Midbrain (tissue), 1 donor: ENCODE results near the gene C17orf75.
"Not testable (repeated sequence)": the region's sequence is repeated elsewhere in the genome, so short reads cannot be mapped to it uniquely, and the experiment has no call there.

Source experiments
- DNase-seq: peaks from one replicate; lab custom pipeline; 2025; lab: John Stamatoyannopoulos, UW

Gene C17orf75

DNA sequence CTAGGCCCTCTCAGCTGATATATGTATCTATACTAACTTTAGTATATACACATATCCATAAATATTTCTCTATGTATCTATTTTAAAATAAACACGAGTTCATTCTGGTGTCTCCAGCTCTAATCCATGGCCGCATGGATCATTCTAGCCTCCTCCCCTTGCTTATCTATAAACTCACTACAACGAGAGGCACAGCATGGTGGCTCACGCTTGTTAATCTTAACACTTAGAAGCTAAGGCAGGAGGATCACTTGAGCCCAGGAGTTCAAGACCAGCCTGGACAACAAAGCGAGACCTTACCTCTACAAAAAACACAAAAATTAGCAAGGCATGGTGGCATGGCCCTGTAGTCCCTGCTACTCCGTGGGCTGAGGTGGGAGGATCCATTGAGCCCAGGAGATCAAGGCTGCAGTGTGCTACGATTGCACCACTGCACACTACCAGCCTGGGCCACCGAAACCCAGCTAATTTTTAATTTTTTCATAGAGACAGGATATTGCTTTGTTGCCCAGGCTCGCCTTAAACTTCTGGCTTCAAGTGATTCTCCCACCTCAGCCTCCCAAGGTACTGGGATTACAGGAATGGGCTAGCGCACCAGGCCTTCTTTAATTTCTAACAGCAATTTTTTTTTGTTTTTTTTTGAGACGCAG, 4.1 kb upstream of the C17orf75 start:
- no peak for DNase-seq

GRCh38 chr17:32342603-32343325, 791 bp upstream of the C17orf75 start:
- no peak for DNase-seq

DNA sequence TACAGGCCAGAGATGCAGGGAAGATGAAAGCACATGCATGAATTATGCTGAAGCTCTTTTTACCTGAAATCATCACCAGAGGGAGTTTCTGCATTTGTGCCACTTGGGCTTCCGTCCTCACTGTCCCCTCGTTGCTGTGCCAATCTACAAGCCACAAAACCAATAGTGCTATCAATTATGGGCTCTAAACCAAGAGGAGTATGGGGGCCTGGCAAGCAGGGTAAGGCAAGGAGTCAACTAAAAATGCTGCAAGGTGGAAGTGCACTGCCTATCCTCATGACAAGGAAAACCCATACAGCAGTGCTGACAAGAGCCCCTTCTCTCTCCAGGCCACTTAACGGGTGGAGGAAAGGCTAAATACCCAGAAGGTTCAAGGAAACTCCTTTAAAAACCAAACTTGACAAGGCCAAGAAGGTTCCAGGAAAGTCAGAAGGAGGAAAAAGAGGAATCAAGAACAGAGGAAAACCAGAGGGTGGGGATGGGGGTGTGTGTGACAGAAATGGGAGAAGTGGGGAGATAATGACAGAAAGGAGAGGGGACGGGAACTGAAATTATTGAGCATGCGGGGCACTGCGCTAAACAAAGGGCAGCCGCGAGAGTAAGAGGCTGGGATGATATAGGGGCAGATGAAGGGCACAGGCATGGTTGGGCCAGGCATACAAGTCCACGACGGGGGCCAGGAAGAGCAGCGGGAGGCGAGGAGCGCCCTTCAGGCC, 674 bp downstream of the C17orf75 start:
- DNase-seq, result no peak

DNA sequence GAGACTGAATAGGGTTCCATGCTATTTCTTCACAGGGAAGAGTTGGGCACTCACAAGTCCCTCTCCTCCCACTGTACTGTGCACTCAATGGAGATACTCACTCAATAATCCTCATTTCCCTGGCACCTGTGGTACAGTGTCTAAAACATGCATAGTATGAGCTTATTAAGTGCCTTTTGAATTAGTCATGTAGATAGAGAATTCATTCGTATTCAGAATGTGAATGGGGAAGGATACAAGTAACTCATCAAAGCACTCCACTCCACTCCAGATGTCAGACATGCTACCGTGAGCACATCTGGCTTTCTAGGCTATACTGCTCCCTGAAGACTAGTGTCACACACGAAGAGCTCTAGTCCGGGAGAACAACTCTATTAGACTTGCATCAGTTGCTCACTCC, 6.3 kb downstream of the C17orf75 start:
- no peak for DNase-seq

DNA sequence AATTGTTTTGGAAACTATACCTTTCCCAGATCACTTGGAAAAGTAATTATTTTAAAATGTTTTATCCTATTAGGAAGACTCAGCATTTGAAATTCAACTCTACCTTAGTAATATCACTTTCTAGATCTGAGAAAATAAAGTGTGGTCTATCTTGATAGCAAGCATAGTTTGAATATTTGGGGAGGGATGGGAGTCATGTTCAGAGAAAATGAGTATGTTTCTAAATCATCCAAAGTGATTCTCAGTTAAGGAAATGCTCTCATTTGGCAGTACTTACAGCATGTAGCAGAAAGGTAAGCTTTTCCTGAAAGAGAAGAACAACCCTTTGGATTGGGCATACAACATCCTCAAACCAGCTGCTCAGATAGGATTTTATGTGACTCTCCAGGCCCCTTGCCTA, 6.9 kb downstream of the C17orf75 start:
- no peak for DNase-seq

DNA sequence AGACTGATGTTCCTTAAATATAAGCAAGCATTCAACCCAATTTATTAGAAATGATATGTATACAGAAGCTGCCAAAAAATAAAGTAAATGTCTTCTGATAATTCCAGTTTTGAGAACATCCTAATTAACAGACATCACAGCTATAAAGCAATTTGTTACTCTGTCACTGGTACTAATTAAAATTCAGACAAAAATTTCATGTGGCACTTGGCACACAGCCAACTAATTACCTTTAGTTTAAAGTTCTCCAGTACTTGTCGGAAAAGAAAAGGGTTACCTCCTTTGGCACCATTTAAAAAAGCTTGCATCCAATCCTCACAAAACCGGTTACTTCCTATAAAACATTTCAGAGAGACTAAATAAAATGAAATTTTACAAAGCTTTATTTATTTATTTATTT, 8.8 kb downstream of the C17orf75 start:
- DNase-seq, result no peak

GRCh38 chr17:32331243-32332040, 10.5 kb downstream of the C17orf75 start:
- DNase-seq, result no peak

DNA sequence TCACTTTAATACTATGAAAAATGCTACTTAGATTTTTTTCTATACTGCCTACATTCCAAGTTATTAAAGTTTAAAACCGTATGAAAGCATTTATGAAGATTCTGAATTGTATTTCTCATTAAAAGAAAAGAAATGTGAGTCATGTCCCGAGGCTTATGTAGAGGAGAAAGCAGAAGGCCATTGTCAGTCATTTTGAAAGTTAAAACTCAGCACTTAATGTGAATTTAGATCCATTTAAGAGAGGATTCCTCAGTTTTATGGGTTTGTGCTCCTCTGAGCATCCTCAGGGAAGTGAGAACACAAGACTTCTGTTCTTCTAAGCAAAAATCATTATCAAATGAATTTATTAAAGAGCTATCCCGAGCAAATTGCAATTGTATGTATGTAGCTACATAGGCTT, 11.8 kb downstream of the C17orf75 start:
- no peak for DNase-seq

- no peak for DNase-seq
Observed at GRCh38 chr17:32327911-32328310, 14.1 kb downstream of the C17orf75 start.

GRCh38 chr17:32323811-32324491, 18.0 kb downstream of the C17orf75 start:
- peak; percentile 14 for DNase-seq

DNA sequence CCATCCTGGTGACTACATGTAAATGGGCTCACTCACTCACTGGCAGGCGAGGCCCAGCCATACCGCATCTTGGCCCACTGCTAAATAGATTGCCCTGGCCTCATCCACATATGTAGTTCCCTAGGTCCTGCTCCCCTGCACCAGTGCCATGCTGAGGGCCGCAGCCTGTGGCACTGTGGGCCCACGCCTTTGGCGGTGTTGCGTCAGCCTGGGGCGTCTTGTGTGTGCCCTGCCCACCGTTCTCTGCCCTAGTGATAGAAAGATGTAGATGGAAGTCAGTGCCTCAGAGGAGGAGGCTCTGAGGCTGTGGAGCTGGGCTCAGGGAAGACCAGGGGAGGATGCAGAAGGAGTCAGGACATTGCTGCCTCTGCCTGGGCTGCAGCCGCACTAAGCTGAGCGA, 18.9 kb downstream of the C17orf75 start:
- no peak for DNase-seq

DNA sequence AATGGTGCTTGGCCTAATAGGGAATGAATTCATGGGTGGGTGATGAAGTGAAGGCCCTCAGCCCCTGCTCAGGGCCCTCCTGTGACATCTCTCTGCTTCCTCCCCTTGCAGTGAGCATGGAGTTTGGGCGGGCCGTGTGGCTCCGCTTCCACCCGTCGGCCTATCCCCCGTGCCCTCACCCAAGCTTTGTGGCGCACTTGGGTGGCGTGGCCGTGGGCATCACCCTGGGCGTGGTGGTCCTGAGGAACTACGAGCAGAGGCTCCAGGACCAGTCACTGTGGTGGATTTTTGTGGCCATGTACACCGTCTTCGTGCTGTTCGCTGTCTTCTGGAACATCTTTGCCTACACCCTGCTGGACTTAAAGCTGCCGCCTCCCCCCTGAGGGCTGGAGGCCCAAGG, 21.1 kb downstream of the C17orf75 start:
- DNase-seq, result no peak

DNA sequence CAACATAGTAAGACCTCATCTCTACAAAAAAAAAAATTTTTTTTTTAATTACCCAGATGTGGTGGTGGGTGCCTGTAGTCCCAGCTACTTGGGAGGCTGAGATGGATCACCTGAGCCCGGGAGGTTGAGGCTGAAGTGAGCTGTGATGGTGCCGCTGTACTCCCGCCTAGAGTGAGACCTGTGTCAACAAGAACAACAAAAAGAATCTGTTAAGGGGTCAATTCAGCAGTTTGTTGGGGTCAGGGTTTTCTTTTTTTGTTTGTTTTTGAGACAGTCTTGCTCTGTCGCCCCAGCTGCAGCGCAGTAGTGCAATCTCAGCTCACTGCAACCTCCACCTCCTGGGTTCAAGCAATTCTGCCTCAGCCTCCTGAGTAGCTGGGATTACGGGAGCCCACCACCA, 21.9 kb downstream of the C17orf75 start:
- not testable (repeated sequence) for DNase-seq

GRCh38 chr17:32319548-32319905, 22.4 kb downstream of the C17orf75 start:
- peak; percentile 77 for DNase-seq

GRCh38 chr17:32318071-32318470, 23.9 kb downstream of the C17orf75 start:
- no peak for DNase-seq

DNA sequence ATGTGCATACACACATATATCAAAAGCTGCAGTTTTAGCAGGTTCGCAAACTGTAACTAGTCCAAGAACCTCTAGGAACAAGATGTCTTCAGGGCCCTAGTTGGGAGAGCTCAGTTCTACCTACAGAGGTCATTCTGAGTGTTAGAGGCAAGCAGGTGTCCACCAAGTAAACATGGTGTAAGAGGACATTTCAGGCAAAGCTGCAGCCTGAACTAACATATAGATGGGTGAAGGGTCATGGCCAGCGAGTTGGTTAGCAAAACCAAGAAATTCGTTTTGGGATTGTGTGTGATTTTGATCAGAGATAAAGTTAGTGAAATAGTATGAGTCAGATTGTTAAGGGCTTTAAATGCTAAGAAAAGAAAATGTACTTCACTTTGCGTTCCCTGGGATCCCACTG, 24.6 kb downstream of the C17orf75 start:
- DNase-seq, result no peak

DNA sequence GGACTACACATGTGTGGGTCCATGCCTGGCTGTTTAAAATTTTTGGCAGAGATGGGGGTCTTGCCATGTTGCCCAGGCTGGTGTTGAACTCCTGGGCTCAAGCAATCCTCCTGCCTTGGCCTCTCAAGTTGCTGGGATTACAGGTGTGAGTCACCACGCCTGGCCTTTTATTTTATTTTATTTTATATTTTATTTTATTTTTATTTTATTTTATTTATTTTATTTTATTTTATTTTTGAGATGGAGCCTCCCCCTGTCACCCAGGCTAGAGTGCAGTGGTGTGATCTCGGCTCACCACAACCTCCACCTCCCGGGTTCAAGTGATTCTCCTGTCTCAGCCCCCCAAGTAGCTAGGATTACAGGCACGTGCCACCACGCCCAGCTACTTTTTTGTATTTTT, 25.3 kb downstream of the C17orf75 start:
- DNase-seq, result not testable (repeated sequence)

DNA sequence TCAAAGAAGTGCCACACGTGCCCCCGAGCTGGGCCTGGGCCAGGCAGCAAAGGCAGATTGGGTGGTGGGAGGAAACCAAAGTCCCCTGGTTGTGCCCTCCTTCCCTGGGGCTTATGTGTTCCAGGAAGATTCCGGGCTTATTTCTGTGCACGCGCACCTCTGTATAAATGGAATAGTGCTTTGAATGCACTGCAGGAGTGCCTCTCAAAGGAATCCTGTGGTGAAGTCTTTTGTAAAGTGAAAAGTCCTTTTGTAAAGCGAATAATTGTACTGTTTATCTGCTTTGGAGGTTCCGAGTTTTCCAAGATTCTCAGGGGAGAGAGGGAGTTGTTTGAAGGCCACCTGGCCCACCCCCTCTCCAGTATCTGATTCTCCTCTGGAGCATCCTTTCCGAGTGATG, 26.8 kb downstream of the C17orf75 start:
- DNase-seq, result no peak

- no peak for DNase-seq
Observed at GRCh38 chr17:32314636-32315035, 27.3 kb downstream of the C17orf75 start.

GRCh38 chr17:32311028-32311536, 30.9 kb downstream of the C17orf75 start:
- DNase-seq, result peak; percentile 25

DNA sequence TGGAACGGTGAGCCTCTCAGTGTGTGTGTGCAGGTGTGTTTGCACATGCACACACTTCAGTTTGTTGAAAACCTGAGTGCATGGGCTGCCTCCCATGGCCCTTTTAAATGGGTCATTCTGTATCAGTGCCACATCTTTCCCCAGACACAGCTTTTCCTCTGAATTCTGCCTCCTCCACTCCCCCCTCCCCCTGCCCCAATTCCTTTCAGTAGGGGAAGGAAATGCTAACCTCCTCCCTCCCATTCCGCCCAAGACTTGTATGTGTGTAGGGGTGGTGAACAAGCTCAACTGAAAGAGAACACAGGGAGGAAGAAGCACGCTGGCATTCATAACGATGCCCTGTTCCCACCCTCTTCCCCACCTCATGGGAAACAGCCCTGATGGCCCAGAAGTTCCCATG, 34.3 kb downstream of the C17orf75 start:
- DNase-seq, result no peak

DNA sequence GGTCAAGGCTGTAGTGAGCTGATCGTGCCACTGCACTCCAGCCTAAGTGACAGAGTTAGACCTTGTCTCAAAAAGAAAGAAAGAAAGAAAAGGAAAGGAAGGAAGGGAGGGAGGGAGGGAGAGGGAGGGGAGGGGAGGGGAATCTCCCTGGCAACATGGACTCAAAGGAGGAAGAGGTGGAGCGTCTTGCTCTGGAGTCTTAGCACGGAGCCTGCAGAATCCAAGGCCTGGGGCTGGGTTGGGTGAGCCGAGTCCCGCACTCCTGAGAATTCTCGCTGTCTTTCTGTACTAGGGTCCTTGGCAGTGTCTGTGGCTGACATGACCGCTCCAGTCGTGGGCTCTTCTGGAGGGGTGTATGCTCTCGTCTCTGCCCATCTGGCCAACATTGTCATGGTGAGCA, 36.9 kb downstream of the C17orf75 start:
- no peak for DNase-seq
